Measurements from ENCODE around the gene RAB3GAP1. TPM values are rescaled to one million over a fixed set of nuclear protein-coding genes. Genes with fewer than 3 reads are reported as not detected.

Gene RAB3GAP1
- total RNA-seq, 2 experiments from 2014 or later: 40.2 to 63.6 TPM

DNA sequence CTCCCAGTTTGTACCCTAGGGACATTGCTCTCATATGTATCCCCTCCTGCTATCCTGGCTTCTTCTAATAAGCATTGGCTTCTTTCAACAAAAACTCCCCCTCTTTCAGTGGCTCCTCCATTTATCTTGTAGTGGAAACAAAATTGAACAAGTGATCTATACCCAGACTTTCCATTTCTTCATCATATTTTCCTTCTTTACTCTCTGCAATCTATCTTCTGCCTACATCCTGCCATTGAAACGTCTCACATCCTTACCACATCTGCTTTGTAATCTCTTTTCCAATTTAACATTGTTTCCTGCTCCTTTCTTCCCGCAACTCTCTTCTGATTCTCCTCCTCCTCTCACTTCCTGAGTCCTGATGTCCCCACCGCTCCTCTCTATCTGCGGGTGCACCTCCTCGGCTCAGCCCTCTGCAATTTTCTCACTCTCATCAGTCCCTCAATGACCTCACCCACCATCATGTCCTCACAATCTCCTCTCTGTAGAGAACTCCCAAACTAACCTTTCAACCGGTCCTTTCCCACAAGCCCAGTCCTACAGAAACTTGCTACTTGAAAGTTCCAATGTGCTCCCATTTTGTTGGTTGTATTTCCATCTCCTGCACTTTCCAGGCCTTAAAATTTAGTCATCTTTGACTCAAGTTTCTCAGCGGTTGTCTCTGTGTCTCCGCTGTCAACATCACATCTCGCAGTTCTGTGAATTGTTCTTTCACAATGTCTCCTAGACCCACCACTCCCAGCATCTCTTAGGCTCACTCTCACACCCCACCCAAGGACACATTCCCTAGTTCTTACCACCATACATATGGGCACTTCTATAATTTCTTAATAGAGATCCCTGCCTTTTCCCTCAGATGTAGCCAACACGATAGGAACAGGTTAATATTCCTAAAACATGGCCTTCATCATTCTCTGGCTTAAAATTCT, 28.9 kb upstream of the RAB3GAP1 start:
- Histone ChIP-seq H4K20me1 (ENCODE audit: insufficient read depth, low read length) (no peaks in the 10 kb centered on the region), H3K79me2 (ENCODE audit: insufficient read depth, low read depth, low read length) (no peaks in the 10 kb centered on the region), H3K4me3 (ENCODE audit: low read depth, low read length, poor library complexity, severe bottlenecking) (no peak overlapping the region), H3K4me2 (ENCODE audit: low read length) (no peak overlapping the region), H3K9me2 (ENCODE audit: insufficient read depth, low read length) (no peaks in the 10 kb centered on the region), H2AFZ (ENCODE audit: low read length) (no peak overlapping the region), H3K36me3 (ENCODE audit: insufficient read depth, low read length) (no peaks in the 10 kb centered on the region), H3K9me3 (ENCODE audit: low read length) (no peaks in the 10 kb centered on the region), H3K27ac (ENCODE audit: low read depth, low read length, poor library complexity, severe bottlenecking) (no peak overlapping the region), H3K4me1 (ENCODE audit: insufficient read depth, low read length, poor library complexity, severe bottlenecking) (no peaks in the 10 kb centered on the region)
- ChIA-PET CTCF (ENCODE audit: unreplicated experiment) (no interaction called here), POLR2A (interaction anchor here (0.7 kb wide), 1 partner anchor 617 kb away, joined by 3 read pairs; no protein-coding TSS in a partner anchor)
- no TSS peak for BruUV-seq (replicated peaks)
- TF ChIP-seq EZH2phosphoT487 (IDR thresholded peaks at IDR 0.05; ENCODE audit: borderline replicate concordance, low read depth, low read length): no peak
- TF ChIP-seq, protein P1, sequence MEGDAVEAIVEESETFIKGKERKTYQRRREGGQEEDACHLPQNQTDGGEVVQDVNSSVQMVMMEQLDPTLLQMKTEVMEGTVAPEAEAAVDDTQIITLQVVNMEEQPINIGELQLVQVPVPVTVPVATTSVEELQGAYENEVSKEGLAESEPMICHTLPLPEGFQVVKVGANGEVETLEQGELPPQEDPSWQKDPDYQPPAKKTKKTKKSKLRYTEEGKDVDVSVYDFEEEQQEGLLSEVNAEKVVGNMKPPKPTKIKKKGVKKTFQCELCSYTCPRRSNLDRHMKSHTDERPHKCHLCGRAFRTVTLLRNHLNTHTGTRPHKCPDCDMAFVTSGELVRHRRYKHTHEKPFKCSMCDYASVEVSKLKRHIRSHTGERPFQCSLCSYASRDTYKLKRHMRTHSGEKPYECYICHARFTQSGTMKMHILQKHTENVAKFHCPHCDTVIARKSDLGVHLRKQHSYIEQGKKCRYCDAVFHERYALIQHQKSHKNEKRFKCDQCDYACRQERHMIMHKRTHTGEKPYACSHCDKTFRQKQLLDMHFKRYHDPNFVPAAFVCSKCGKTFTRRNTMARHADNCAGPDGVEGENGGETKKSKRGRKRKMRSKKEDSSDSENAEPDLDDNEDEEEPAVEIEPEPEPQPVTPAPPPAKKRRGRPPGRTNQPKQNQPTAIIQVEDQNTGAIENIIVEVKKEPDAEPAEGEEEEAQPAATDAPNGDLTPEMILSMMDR (conservative IDR thresholded peaks at IDR 0.05; ENCODE audit: low read length): no peak
- intact Hi-C loops (cut with micrococcal nuclease; ENCODE audit: unreplicated experiment): no loop called here
- no peak for DNase-seq (ENCODE audit: low spot score)

DNA sequence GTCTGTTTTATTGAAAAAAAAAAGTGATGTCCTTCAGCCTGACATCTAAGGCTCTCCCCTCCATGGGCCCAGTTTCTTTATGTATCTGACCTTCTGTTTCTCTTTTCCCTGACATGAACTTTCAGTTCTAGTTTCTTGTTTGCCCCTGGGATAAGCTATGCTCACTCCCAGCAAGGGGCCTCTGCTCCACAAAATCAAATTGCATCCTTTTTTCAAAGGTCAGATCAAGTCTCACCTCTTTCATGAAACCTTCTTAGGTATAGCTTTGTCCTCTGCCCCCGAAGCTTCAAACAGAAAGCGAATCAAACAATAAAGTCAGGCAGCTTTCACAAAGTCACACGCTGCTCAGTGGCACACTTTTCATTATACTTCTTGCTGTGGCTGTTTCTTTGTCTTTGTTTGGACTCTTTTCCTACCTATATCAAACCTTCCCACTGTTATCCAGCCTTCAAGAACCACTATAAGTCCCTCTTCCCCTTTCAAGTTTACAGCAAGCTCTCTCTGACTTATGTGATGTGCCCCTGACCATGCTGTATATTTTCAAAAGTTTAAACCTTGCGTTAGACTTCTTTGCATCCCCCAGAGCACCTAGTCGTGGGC, 28.1 kb upstream of the RAB3GAP1 start:
- no peaks in the 10 kb centered on the region for H3K79me2 ChIP-seq (ENCODE audit: insufficient read depth, low read depth, low read length)
- H3K4me2 ChIP-seq (ENCODE audit: low read length): no peak overlapping the region
- no peak overlapping the region for H3K4me3 ChIP-seq (ENCODE audit: low read depth, low read length, poor library complexity, severe bottlenecking)
- TF ChIP-seq EZH2phosphoT487 (IDR thresholded peaks at IDR 0.05; ENCODE audit: borderline replicate concordance, low read depth, low read length): no peak
- TF ChIP-seq, protein P1 (conservative IDR thresholded peaks at IDR 0.05; ENCODE audit: low read length): no peak
- H3K9me3 ChIP-seq (ENCODE audit: low read length): no peaks in the 10 kb centered on the region
- H3K27ac ChIP-seq (ENCODE audit: low read depth, low read length, poor library complexity, severe bottlenecking): no peak overlapping the region
- CTCF ChIA-PET (ENCODE audit: unreplicated experiment): interaction anchor here (0.5 kb wide), 1 partner anchor 131 kb away, joined by 3 read pairs; no protein-coding TSS in a partner anchor
- POLR2A ChIA-PET: interaction anchor here (1.2 kb wide), 1 partner anchor 59 kb away, joined by 4 read pairs; no protein-coding TSS in a partner anchor
- no peaks in the 10 kb centered on the region for H3K4me1 ChIP-seq (ENCODE audit: insufficient read depth, low read length, poor library complexity, severe bottlenecking)
- intact Hi-C loops (cut with micrococcal nuclease; ENCODE audit: unreplicated experiment): no loop called here
- no peak overlapping the region for H2AFZ ChIP-seq (ENCODE audit: low read length)
- H3K36me3 ChIP-seq (ENCODE audit: insufficient read depth, low read length): no peaks in the 10 kb centered on the region
- H3K9me2 ChIP-seq (ENCODE audit: insufficient read depth, low read length): no peaks in the 10 kb centered on the region
- no peaks in the 10 kb centered on the region for H4K20me1 ChIP-seq (ENCODE audit: insufficient read depth, low read length)
- no TSS peak for BruUV-seq (replicated peaks)
- no peak for DNase-seq (ENCODE audit: low spot score)
